ENCODE data around the gene SMOC2.
"Not testable (repeated sequence)": the region's sequence is repeated elsewhere in the genome, so short reads cannot be mapped to it uniquely, and the experiment has no call there.

The SMOC2 gene

GRCh38 chr6:168695701-168696100, 254.7 kb downstream of the SMOC2 start:
- no peak for DNase-seq

- no peak for DNase-seq
Observed at GRCh38 chr6:168698923-168699322, 257.9 kb downstream of the SMOC2 start.

GRCh38 chr6:168699631-168700295, 258.8 kb downstream of the SMOC2 start:
- no peak for DNase-seq

GRCh38 chr6:168700880-168701279, 259.9 kb downstream of the SMOC2 start:
- DNase-seq: no peak

- DNase-seq: no peak
Observed at GRCh38 chr6:168703990-168704389, 263.0 kb downstream of the SMOC2 start.

- DNase-seq: no peak
Observed at GRCh38 chr6:168704678-168705077, 263.7 kb downstream of the SMOC2 start.

- not testable (repeated sequence) for DNase-seq
Observed at GRCh38 chr6:168705271-168705670, 264.3 kb downstream of the SMOC2 start.

GRCh38 chr6:168706471-168707177, 265.6 kb downstream of the SMOC2 start:
- DNase-seq: no peak

GRCh38 chr6:168708526-168708925, 267.5 kb downstream of the SMOC2 start:
- DNase-seq: no peak

- DNase-seq: no peak
Observed at GRCh38 chr6:168708984-168709383, 268.0 kb downstream of the SMOC2 start.

- no peak for DNase-seq
Observed at GRCh38 chr6:168709390-168709789, 268.4 kb downstream of the SMOC2 start.

- no peak for DNase-seq
Observed at GRCh38 chr6:168709991-168710390, 269.0 kb downstream of the SMOC2 start.

- no peak for DNase-seq
Observed at GRCh38 chr6:168711049-168711640, 270.2 kb downstream of the SMOC2 start.

GRCh38 chr6:168711666-168712300, 270.8 kb downstream of the SMOC2 start:
- no peak for DNase-seq

GRCh38 chr6:168712993-168713392, 272.0 kb downstream of the SMOC2 start:
- no peak for DNase-seq

- DNase-seq: no peak
Observed at GRCh38 chr6:168713839-168714238, 272.9 kb downstream of the SMOC2 start.

GRCh38 chr6:168714547-168715260, 273.7 kb downstream of the SMOC2 start:
- no peak for DNase-seq

GRCh38 chr6:168715643-168716481, 274.9 kb downstream of the SMOC2 start:
- no peak for DNase-seq

- DNase-seq: no peak
Observed at GRCh38 chr6:168716581-168716980, 275.6 kb downstream of the SMOC2 start.

GRCh38 chr6:168717491-168717890, 276.5 kb downstream of the SMOC2 start:
- no peak for DNase-seq
